GM12874 (cell line): Measurements from ENCODE around the gene CYP26C1.

Source experiments
- CTCF ChIP-seq: IDR thresholded peaks from 2 replicates; pipeline ENCODE4 v1.5.1; 2011; ENCODE audit warnings: low read depth, mild to moderate bottlenecking, control low read depth, low read length, moderate library complexity; ENCODE audit not compliant: insufficient read depth

CYP26C1 gene

DNA sequence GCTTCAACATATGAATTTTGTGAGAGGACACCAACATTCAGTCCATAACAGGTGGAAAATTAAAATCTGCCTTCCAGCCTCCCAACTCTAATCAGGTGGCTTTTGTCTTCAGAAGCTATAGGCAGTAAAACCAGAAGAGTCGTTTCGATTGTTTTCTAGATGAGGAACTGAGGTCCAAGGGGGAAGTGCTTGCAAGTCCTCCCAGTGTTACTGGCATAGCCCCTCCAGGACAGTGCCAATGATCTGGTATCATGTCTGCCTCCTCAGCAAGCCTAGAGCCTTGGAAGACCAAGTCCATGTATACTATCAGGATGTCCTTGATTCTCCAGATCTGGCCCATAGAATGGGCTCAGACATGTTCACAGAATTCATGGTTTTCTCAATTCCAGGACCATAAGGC, 30.0 kb downstream of the CYP26C1 start:
- TF ChIP-seq CTCF = no peak

- no peak for TF ChIP-seq CTCF
Observed at GRCh38 chr10:93091960-93092359, 31.4 kb downstream of the CYP26C1 start.

DNA sequence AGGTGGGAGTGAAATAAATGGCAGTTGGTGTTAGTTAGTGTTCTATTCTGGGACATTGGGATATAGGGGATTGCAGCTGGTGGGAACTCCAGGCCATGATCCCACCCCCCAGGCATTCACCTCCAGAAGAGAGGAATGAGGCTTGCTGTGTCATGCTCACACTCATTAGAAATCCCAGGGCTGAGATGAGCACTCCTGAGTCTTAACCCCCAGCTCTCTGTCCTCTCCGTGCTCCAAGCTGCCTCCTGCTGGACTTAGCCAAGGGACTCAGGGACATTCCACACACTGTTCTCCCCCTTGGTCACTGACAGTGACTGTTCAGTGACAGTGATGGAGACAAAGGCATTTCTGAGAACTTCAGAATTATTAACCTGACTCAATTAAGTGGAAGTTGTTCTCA, 34.6 kb downstream of the CYP26C1 start:
- TF ChIP-seq CTCF = no peak

- TF ChIP-seq CTCF = no peak
Observed at GRCh38 chr10:93096901-93097300, 36.3 kb downstream of the CYP26C1 start.

DNA sequence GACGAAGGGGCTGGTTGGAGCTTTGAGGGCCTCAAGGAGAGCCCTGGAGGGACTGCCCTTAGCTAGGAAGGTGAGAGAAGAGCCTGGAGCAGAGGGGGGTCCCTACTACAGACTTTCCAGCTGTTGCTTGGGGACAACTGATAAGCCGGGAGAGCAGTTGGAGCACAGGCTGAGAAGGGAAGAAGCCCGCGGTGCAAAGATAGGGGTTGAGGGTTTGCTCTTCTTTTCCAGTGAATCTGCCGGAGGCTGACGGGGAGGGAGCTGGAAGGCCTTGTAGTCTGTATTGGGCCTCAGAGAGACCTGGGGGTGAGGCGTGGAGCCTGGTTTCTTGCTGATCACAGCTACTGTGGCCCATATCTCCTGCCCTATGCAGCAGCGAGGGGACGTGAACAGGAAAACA, 36.8 kb downstream of the CYP26C1 start:
- TF ChIP-seq CTCF = no peak

- TF ChIP-seq CTCF = no peak
Observed at GRCh38 chr10:93098816-93099215, 38.2 kb downstream of the CYP26C1 start.

DNA sequence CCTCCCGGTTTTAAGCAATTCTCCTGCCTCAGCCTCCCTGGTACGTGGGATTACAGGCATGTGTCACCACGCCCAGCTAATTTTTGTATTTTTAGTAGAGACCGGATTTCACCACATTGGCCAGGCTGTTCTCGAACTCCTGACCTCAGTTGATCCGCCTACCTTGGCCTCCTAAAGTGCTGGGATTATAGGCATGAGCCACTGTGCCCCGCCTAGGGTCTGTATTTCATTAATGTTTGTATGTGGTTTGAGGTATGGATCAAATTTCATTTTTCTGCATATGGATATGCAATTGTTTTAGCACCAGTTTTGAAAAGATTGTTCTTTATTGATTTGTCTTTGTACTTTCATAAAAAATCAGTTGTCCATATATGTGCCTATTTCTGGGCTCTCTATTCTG, 39.1 kb downstream of the CYP26C1 start:
- no peak for TF ChIP-seq CTCF

GRCh38 chr10:93103953-93104352, 43.4 kb downstream of the CYP26C1 start:
- TF ChIP-seq CTCF = no peak
